ENCODE measurements around the gene DNAL1.
"Not testable (repeated sequence)": the region's sequence is repeated elsewhere in the genome, so short reads cannot be mapped to it uniquely, and the experiment has no call there.

DNAL1 gene

GRCh38 chr14:73640796-73641365 is 3.9 kb upstream of the DNAL1 start:
- DNase-seq, result no peak

DNA sequence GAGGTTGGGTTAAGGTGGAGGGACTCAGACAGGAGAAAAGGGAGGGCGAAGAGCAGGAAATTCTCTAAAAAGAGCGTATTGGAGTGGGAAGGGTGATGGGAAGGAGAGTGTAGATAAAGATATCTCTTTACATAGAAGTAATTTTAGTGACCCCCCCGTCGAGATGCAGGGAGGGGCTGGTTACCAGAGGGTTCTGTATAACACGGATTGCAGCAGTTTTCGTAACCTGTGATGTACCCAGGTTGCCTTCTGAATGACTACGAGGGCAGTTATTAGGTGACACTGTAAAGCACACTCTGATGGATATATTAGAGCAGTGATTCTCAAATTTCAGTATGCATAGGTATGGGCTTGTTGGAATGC is 443 bp downstream of the DNAL1 start:
- no peak for DNase-seq

GRCh38 chr14:73651005-73651404 is 6.2 kb downstream of the DNAL1 start:
- no peak for DNase-seq

- no peak for DNase-seq
Measured at GRCh38 chr14:73655851-73656250, 11.1 kb downstream of the DNAL1 start.

GRCh38 chr14:73659202-73659601 is 14.4 kb downstream of the DNAL1 start:
- DNase-seq, result not testable (repeated sequence)

- DNase-seq, result no peak
Measured at GRCh38 chr14:73660511-73660910, 15.7 kb downstream of the DNAL1 start.

DNA sequence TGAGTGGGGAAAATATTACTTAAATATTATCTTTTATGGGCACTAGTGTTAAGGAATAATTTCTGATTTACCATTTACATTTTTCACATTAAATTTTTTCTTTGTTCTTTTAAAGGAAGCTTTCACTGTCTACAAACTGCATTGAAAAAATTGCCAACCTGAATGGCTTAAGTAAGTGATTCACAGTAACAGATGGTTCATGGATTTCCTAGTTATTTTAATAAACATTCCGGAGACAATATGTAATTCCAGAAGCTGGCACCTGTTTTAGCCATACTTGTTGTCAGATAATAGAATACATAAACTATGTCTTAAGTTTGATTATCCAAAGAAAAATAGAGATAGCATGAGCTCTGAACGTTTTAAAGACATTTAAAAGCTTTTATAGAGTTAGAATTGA is 17.1 kb downstream of the DNAL1 start:
- no peak for DNase-seq

DNA sequence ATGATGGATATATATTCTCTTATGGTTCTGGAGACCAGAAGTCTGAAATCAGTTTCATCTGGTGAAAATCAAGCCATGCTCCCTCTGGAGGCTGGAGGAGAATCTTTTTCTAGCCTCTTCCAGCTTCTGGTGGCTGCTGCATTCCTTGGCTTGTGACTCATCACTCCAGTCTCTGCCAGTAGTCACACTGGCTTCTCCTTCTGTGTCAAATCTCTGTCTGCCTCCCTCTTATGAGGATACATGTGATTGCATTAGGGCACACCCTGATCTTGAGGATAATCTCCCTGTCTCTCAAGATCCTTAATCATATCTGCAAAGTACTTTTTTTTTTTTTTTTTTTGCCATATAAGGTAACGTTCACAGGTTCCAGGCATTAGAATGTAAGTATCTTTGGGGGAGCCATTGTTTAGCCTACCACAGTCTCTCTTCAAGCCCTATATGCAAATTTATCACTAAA is 17.7 kb downstream of the DNAL1 start:
- DNase-seq, result no peak

DNA sequence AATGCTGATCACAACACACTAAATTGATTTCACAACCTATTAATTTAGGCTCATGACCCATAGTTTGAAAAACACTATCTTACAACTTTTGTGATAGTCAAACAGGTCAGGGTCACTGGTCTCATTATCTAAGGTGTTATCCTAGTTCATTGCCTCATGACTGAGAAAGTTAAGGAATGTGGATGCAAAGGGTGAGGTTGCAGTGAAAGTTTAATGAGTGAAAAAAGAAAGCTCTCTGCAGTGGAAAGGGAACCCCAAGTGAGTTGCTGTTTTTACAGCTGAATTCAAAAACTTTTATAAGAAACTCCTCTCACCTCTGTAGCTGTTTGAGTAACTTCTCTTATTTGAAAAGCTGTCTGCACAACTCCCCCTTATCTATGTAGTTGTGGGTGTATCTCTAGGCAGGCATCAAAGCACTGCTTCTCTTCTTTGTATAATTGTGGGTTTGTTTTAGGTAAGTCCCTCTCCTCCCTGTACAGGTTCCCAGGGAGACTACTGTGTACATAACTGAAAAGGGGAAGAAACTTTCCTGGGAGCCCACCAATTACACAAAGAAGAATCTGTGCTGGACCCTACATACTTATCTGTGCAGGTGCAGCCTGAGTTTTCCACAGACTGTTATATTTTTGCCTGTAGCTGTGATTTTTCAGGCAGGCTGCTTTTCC is 18.9 kb downstream of the DNAL1 start:
- no peak for DNase-seq

- no peak for DNase-seq
Measured at GRCh38 chr14:73665130-73665529, 20.3 kb downstream of the DNAL1 start.

- no peak for DNase-seq
Measured at GRCh38 chr14:73666583-73666982, 21.8 kb downstream of the DNAL1 start.

- DNase-seq, result no peak
Measured at GRCh38 chr14:73667854-73668253, 23.1 kb downstream of the DNAL1 start.

DNA sequence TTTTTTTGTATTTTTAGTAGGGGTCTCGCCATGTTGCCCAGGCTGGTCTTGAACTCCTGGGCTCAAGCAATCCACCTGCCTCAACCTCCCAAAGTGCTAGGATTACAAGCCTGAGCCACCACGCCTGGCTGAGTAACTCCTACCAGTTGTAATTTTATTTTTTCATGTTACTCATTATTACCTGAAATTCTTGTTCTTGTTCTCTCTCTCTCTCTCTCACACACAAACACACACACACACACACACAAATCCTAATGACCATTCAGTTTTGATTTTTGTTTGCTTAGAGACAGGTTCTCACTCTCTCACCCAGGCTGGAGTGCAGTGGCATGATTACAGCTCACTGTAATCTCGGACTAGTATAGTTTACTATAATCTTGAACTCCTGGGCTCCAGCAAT is 30.2 kb downstream of the DNAL1 start:
- no peak for DNase-seq

- DNase-seq, result no peak
Measured at GRCh38 chr14:73678698-73679097, 33.9 kb downstream of the DNAL1 start.

- DNase-seq, result no peak
Measured at GRCh38 chr14:73680821-73681220, 36.0 kb downstream of the DNAL1 start.

- DNase-seq, result no peak
Measured at GRCh38 chr14:73684627-73685026, 39.8 kb downstream of the DNAL1 start.

DNA sequence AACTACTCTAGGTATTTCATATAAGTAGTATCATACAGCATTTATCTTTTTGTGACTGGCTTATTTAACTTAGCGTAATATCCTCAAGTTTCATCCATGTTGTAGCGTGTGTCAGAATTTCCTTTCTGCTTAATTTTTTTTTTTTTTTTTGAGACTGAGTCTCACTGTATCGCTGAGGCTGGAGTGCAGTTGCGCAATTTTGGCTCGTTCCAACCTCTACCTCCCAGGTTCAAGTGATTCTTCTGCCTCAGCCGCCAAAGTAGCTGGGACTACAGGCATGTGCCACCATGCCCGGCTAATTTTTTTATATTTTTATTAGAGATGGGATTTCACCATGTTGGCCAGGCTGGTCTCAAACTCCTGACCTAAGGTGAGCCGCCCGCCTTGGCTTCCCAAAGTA is 40.5 kb downstream of the DNAL1 start:
- DNase-seq, result no peak

DNA sequence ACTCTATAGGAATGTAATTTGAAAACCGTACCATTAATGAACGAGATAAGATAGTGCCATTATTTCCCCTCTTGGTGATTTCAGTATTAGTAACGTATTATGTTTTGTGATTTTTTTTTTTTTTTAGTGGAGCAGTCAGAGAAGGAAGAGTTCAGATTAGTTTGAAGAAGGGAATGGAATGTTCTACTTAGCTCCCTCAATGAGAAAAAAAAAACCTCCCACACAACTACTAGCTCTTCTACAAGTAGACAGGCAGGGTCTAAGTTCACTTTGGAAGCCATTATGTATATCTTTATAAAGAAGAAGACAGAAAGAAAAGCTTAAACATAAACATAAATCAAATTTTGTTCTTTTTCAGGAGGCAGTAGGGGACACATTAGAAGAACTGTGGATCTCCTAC is 42.1 kb downstream of the DNAL1 start:
- no peak for DNase-seq

DNA sequence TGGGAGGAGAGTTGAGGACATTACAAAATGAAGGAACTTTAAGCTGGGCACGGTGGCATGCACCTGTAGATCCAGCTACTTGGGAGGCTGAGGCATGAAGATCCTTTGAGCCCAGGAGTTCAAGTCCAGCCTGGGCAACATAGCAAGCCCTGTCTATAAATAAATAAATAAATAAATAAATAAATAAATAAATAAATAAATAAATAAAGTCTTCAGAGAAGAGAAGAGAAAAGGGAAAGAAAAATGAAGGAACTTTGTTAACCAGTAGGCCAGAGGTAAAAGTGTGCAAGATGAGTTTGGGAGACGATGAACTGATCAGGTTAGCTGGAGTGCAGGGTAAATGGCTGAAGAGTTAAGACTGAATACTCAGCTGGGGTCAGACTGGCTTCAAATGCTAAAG is 49.3 kb downstream of the DNAL1 start:
- no peak for DNase-seq

- no peak for DNase-seq
Measured at GRCh38 chr14:73695082-73695481, 50.3 kb downstream of the DNAL1 start.

DNA sequence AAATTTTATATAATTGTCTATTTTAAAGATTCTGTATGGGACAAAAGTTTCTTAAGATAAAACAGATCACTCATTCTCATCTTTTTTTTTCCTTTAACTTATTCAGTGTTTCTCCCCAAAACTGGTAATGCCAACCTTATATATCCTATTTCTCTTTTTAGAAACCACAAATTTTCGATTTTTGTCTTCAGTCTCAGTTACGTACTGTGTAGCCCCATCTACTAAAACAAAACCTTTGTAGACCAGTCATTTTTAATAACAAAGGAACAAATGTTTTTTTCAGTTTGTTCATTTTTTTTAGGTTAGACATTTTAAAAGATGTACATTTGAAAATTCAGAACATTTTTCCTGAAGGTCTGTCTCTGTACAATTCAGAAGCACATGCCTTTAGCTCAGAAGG is 51.2 kb downstream of the DNAL1 start:
- no peak for DNase-seq

DNA sequence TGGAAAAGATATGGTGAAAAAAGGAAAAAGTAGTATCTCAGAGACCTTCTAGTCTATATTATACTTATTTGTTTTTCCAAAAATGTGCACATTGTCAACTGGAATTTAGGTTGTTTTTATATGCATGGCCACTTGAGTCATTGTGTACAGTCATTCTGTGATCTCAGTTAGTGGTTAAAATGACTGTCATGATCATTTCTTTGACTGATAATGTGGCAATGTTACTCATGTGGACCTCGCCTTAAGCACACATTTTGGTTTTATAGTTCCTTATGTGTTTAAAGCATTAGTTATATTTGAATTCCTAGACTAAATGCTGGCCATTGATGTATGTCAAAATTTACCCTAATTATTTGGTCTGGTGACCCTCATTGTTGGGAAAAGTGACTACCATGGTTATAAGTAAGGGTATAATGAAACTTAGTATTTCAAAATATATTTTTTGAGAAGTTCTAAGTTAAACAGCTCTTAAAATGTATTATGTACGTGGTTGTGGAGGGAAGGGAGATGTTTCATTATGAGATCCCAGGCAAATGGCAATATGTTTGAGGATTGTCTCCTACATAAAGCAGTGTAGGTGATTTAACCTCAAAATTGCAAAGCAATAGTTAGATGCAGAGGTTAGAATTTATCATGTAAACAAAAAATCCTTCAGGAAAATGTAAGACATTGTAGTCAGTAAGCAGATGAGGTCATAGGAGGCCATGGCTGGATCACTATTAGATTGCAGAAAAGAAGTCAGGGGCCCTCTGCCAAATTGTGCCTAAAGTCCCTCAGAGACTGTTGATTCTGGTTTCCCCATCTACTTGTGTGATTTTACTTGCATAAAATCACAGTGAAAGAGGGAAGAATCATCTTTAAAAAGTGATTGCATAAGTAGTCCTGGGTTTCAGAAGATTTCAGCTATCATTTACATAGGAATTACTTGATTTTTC is 51.9 kb downstream of the DNAL1 start:
- no peak for DNase-seq

GRCh38 chr14:73700325-73700724 is 55.5 kb downstream of the DNAL1 start:
- no peak for DNase-seq

- not testable (repeated sequence) for DNase-seq
Measured at GRCh38 chr14:73708076-73708475, 63.3 kb downstream of the DNAL1 start.
